NCI-H524 (cell line): Measurements from ENCODE around the gene ABO.
"Not testable (repeated sequence)": the region's sequence is repeated elsewhere in the genome, so short reads cannot be mapped to it uniquely, and the experiment has no call there.

ENCODE experiments used
- DNase-seq, 2 experiments: peaks; one replicate each; lab custom pipeline; 2025; lab: John Stamatoyannopoulos, UW

ABO gene

GRCh38 chr9:133225171-133226011 lies 49.6 kb downstream of the ABO start:
- no peak for DNase-seq

GRCh38 chr9:133224762-133225161 lies 50.2 kb downstream of the ABO start:
- no peak for DNase-seq

DNA sequence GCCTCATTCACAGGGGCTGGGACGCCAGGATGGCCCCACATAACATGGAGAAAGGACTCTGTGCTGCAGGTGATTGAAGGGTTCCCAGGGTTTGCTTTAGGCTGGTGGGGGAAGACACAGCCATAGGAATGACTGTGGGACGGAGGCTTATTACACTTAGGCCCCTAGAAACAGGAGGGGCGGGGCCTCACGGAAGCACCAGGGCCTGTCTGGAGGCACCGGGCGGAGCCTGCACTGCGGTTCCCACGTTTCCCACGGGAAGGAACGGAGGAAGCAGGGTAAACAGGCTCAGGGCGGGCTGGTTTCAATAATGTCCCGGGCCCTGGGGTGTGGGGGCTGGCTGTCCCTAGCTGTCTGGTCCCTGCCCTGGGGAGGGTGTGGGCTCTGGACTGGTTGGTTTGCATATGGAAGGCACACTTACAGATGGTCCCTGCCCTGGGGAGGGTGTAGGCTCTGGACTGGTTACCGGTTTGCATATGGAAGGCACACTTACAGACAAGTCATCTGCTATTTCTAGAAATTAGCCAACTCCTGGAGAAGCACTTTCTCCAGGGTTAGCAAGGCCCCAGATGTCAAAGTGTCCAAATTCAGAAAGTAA lies 51.7 kb downstream of the ABO start:
- not testable (repeated sequence) for DNase-seq

DNA sequence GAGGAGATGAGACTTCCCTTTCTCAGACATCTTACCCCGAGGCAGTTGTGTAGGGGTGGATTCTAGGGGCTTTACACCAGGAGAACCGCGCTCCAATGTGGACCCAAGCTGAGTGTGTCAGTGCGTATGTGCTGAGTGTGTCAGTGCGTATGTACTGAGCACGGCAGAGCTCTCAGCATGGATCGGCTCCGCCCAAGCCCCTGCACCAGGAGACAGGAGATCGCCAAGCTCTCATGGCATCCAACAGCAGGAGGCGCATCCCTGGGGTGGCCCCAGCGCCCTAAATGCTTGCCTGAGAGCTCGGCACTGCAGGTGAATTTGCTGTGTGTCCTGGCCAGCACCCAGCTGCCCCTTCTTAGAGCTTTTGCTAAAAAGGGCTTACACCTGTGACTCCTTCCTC lies 53.0 kb downstream of the ABO start:
- not testable (repeated sequence) for DNase-seq

DNA sequence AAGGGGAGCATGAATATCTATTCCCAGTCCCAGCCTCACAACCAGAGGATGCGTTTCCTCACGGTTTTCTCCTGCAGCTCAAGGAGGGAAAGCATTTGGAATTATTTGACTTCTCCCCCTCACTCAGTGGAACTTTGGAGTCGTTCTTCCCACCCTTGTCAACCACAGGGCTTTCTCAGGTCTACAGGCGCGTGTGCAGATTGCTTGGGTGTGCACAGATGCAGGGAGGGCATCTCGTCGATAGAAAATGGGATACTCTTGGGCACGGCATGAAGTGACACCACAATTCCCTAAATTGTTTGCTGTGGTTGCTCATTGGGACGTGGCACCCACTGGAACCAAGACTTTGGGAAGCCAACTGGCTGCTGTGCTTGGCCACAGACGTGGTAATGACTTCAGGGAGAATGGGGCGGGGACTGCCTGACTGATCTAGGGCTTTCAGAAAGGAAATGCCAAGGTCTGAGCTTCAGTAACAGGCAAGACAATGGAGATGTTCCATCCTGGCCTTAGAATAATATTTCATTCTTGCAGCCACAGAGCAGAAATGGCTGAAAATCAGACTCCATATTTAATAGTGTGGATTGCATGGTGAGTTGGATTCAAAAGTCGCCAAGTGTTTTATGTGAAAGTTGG lies 53.7 kb downstream of the ABO start:
- DNase-seq = no peak

DNA sequence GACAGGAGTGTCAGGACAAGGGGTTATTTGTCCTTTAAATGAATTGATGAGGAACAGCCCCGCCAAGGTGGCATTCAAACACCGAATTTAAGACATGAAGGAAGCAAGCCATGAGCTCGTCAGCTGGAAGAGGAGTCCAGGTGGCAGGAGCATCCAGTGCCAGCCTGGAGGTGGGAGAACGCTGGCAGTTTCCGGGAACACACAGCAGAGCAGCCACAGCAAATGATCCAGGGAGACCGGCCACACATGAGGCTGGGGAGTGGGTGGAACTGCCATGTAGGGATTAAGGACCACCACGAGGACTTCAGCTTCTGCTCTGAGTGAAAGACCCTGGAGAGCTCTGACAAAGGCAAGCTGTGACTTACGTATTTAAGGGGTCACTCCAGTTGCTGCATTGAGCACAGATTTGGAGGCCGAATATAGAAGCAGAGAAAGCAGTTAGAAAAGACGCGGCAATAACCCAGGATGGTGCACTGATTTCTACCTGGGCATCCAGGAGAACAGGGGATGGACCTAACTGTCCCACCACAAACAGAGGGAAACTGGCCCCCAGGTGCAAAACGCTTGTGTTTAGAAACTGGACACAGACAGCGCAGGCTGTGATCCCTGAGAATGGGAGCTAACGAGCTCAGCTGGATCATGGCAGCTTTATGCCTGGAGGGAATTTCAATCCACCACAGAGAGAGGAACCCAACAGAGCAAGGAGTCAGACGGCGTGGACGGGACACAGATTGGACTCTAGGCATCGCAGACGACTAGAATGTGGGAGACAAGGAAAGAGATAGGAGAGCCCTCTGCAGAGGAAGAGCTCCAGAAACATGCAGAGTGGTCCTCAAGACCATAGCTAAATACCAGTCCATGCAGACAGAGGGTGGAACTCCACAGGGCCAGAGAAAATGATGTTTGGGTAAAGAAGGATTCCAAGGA lies 56.7 kb downstream of the ABO start:
- not testable (repeated sequence) for DNase-seq

DNA sequence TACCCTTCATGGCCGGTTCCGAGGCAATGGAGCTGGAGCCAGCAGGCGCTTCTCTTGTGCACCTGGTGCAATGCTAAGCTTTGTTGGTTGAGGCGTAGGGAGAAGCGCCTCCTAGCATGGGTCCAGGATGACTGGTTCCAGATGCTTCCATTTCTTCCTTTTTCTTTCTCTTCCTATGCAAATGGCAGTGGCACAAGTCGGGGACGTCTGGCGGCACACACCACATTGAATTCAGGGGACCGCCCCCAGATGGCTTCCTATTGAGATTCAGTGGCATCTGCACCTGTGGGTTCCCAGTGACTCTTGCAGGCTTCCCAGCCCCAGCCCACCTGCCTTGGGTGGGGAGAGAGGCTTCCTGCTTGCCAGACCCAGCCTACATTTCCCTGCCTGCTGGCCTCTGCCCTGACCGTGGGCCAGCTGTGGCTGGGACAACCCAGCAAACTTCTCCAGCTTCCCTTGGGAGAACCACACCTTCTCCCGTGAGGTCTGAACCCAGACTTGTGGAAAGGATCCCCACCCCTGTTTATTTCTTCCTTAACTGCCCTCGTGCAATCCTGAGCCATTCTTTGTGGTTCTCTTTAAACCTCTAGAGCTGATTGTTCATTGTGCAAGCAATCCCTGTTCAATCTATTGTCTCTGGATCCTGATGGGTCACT lies 57.5 kb downstream of the ABO start:
- DNase-seq = not testable (repeated sequence)

DNA sequence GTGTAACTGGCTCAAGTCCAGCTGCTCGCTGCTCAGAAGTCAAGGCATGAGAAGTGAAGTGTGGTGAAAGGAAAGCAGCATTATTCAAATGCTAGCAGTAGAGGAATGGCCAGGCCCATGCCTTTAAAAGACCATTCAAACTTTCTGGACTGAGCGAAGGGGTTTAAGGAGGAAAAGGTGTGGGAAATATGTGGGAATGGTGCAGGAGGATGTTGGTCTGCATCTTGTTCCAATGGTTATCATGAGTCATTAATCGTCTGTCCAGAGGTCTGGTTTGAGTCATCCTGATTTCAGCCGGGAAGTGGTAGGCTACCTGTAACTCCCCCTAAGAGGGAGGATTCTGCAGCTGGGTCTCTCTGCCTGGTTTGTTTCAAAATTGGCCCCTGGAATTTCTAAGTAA lies 60.7 kb downstream of the ABO start:
- not testable (repeated sequence) for DNase-seq

- no peak for DNase-seq
These were observed 64.4 kb downstream of the ABO start for GRCh38 chr9:133210609-133211008.

- no peak for DNase-seq
These were observed 64.8 kb downstream of the ABO start for GRCh38 chr9:133210202-133210532.

DNA sequence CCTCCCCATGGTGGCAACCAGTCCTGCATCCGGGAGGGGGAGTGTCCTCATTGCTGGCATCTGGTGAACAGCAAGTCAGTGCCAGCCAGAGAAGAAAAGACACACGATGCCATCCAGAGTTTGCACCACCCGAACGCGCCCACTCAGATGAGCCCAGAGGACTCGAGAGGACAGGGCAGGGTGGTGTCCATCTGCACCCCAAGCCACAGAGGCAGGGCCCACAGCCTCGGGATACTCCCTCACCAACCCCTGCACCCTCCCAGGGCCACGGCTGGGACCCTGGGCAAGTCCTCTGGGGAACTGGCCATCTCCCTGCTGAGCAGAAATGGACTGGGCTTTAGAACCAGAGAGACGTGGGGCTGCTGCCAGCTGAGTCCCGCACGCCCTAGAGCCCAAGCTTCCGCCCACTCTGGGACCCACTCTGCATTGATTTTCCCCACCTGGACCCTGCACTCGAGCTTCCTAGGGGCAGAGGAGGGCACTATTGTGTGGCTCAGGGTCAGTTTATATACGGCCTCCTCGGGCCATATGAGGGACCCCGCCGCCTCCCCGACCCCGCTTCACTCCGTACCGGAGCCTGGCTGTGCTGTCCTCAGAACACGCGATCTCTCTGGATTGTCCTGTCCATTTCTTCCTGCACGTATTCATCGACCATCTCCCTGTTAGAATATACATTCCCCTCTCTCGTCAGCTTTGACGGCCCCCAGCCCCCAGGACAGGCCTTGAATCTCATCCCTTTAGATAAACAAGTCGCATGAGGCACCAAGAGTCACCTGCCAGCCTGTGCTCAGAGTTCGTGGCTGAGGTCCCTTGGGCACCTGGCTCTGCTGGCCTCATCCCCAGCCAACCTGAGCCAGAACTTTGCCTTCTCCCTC lies 65.4 kb downstream of the ABO start:
- not testable (repeated sequence) for DNase-seq

DNA sequence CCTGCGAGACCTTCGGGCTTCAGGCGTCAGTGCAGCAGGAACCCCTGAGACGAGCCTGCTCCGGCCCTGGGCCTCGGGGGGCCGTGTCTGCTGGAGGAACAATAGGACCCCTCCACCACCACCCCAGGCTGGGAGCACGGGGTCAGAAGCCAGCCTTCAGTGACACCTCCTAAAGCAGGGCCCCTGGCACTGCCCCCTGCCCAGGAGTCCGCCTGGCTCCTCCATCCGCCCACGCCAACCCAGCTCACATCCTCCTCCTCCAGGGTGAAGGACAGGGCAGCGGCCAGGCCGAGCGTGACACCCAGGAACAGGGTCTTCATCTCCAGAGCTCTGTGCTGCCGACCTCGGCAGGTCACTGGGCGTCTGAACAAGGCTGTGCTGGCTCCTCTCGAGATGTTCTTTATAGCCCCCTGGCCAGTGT lies 66.1 kb downstream of the ABO start, which contains the start of gene OBP2B:
TSS of gene OBP2B (minus strand) at position 371 of the 421 bp plus-strand sequence. CDS start at position 320, 51 bp downstream.
- not testable (repeated sequence) for DNase-seq

DNA sequence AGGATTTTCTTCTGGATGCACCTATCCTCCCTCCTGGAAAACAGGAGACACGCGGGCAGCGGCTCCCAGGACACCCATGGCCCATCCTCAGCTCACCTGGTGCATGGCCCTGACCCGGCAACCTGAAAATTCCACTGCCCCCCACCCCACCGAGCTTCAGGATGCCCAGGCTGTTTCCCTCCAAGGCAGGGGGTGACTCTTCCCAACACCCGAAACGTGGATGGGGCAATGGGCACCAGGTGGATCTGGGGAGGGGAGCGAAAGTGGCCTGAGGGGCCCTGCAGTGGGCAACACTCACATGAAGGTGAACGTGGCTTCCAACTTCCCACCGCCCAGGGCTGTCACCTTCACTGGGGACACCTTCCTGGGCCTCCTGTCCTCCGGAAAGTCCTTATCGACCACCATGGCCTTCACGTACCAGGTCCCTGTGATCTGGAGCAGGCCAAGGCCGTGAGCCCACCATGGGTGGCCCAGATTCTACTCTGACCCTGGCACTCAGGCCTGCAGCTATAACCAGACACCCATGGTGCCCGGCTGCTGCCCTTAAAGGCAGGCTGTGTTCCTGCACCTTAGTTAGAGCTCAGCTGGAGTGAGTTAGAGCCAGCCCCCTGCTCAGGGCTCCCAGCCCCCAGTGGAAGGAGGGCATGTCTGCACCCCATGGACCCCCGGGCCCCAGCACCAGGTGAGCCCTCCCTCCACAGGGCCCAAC lies 66.7 kb downstream of the ABO start:
- DNase-seq = not testable (repeated sequence)

GRCh38 chr9:133207540-133208170 lies 67.3 kb downstream of the ABO start:
- no peak for DNase-seq

- DNase-seq = no peak
These were observed 67.9 kb downstream of the ABO start for GRCh38 chr9:133207021-133207531.

DNA sequence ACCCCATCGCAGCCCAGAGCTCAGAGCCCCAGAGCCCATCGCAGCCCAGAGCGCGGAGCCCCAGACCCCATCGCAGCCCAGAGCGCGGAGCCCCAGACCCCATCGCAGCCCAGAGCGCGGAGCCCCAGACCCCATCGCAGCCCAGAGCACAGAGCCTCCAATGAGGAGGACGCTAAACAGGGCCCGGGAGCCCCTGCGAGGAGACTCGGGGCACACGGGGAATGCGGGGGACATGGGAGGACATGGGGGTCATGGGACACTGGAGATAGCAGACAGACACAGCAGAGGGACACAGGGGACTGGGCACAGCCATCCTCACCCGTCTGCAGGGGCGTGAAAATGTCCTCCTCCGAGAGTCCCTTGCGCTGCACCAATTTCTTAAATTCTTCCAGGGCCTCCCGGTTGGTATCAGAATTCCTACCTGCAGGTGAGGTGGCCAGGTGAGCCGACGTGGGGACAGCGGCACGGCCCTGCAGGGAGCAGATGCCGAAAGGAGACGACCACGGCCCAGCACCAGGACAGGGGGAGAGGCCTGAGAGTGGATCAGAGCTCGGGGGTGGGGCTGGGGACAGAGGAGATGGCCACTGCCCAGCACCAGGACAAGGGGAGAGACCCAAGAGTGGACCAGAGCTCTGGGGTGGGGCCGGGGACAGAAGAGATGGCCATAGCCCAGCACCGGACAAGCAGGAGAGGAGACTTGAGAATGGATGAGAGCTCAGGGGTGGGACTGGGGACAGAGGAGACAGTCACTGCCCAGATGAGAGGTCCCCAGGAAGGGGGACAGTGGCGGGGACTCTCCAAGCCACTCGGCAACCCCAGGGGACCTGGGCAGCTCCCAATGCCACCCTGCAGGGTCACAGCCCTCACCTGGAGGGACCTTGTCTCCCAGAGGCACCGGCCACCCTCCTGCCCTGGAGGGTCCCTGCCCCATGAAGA lies 68.7 kb downstream of the ABO start:
- no peak for DNase-seq

GRCh38 chr9:133205481-133205887 lies 69.5 kb downstream of the ABO start:
- not testable (repeated sequence) for DNase-seq
